ENCODE measurements around the gene DEPDC5.
"Not testable (repeated sequence)": the region's sequence is repeated elsewhere in the genome, so short reads cannot be mapped to it uniquely, and the experiment has no call there.

DEPDC5 gene

GRCh38 chr22:31753634-31754501 lies at the start of gene DEPDC5:
Gene DEPDC5 (plus strand): TSS chr22:31754019. CDS start chr22:31754922, 903 bp downstream.
- DNase-seq (ENCODE audit: low spot score in 2 of 2) (peak; percentile 93 to 95), ATAC-seq (replicated peaks; ENCODE audit: extremely low read depth, poor library complexity, severe bottlenecking) (peak; percentile 71)
- H3K4me3 Mint-ChIP-seq, result peak within 1 kb of the TSS; percentile 83
- no peaks in the 10 kb centered on the region for H3K27me3 Mint-ChIP-seq
- peaks cover 30% of the 10 kb centered on the region for H3K36me3 Mint-ChIP-seq (ENCODE audit: insufficient read depth)
- H3K27ac Mint-ChIP-seq (ENCODE audit: low read depth), result peak within 1 kb of the TSS; percentile 84
- no peaks in the 10 kb centered on the region for H3K9me3 Mint-ChIP-seq
- H3K4me1 Mint-ChIP-seq, result peaks cover 35% of the 10 kb centered on the region

GRCh38 chr22:31707519-31707918 lies 46.3 kb upstream of the DEPDC5 start:
- no peak overlapping the region for H3K4me3 Mint-ChIP-seq
- no peaks in the 10 kb centered on the region for H3K9me3 Mint-ChIP-seq
- peaks cover 39% of the 10 kb centered on the region for H3K36me3 Mint-ChIP-seq (ENCODE audit: insufficient read depth)
- no peak for ATAC-seq (replicated peaks; ENCODE audit: extremely low read depth, poor library complexity, severe bottlenecking)
- DNase-seq (ENCODE audit: low spot score in 2 of 2), result no peak
- peaks cover 8% of the 10 kb centered on the region for H3K4me1 Mint-ChIP-seq
- H3K27ac Mint-ChIP-seq (ENCODE audit: low read depth), result no peak overlapping the region
- H3K27me3 Mint-ChIP-seq, result no peaks in the 10 kb centered on the region

- H3K27me3 Mint-ChIP-seq; ATAC-seq (replicated peaks; ENCODE audit: extremely low read depth, poor library complexity, severe bottlenecking); H3K27ac Mint-ChIP-seq (ENCODE audit: low read depth); H3K4me3 Mint-ChIP-seq; DNase-seq (ENCODE audit: low spot score in 2 of 2); H3K4me1 Mint-ChIP-seq; H3K9me3 Mint-ChIP-seq: not testable (repeated sequence)
- peaks cover 31% of the 10 kb centered on the region for H3K36me3 Mint-ChIP-seq (ENCODE audit: insufficient read depth)
Observed at GRCh38 chr22:31711226-31711625, 42.6 kb upstream of the DEPDC5 start.

- H3K4me1 Mint-ChIP-seq, result peaks cover 8% of the 10 kb centered on the region
- no peak overlapping the region for H3K4me3 Mint-ChIP-seq
- no peak for ATAC-seq (replicated peaks; ENCODE audit: extremely low read depth, poor library complexity, severe bottlenecking)
- peaks cover 38% of the 10 kb centered on the region for H3K36me3 Mint-ChIP-seq (ENCODE audit: insufficient read depth)
- H3K9me3 Mint-ChIP-seq, result no peaks in the 10 kb centered on the region
- no peak for DNase-seq (ENCODE audit: low spot score in 2 of 2)
- H3K27me3 Mint-ChIP-seq, result no peaks in the 10 kb centered on the region
- no peak overlapping the region for H3K27ac Mint-ChIP-seq (ENCODE audit: low read depth)
Observed at GRCh38 chr22:31715147-31715778, 38.6 kb upstream of the DEPDC5 start.

GRCh38 chr22:31719850-31720471 lies 33.9 kb upstream of the DEPDC5 start:
- no peak for ATAC-seq (replicated peaks; ENCODE audit: extremely low read depth, poor library complexity, severe bottlenecking)
- no peak overlapping the region for H3K4me3 Mint-ChIP-seq
- H3K27me3 Mint-ChIP-seq, result no peaks in the 10 kb centered on the region
- DNase-seq (ENCODE audit: low spot score in 2 of 2), result no peak
- no peak overlapping the region for H3K27ac Mint-ChIP-seq (ENCODE audit: low read depth)
- H3K36me3 Mint-ChIP-seq (ENCODE audit: insufficient read depth), result peaks cover 47% of the 10 kb centered on the region
- no peaks in the 10 kb centered on the region for H3K9me3 Mint-ChIP-seq
- peaks cover 6% of the 10 kb centered on the region for H3K4me1 Mint-ChIP-seq

- Mint-ChIP-seq H3K4me3 (no peak overlapping the region), H3K27ac (ENCODE audit: low read depth) (no peak overlapping the region), H3K9me3 (no peaks in the 10 kb centered on the region), H3K4me1 (peaks cover 6% of the 10 kb centered on the region), H3K27me3 (no peaks in the 10 kb centered on the region), H3K36me3 (ENCODE audit: insufficient read depth) (peaks cover 35% of the 10 kb centered on the region)
- ATAC-seq (replicated peaks; ENCODE audit: extremely low read depth, poor library complexity, severe bottlenecking), result no peak
- DNase-seq (ENCODE audit: low spot score in 2 of 2), result no peak
Observed at GRCh38 chr22:31723723-31724122, 30.1 kb upstream of the DEPDC5 start.

- ATAC-seq (replicated peaks; ENCODE audit: extremely low read depth, poor library complexity, severe bottlenecking) (no peak), DNase-seq (ENCODE audit: low spot score in 2 of 2) (no peak)
- Mint-ChIP-seq H3K27me3 (no peaks in the 10 kb centered on the region), H3K9me3 (no peaks in the 10 kb centered on the region), H3K27ac (ENCODE audit: low read depth) (no peak overlapping the region), H3K4me3 (no peak overlapping the region), H3K36me3 (ENCODE audit: insufficient read depth) (peaks cover 18% of the 10 kb centered on the region), H3K4me1 (peaks cover under 1% of the 10 kb centered on the region)
Observed at GRCh38 chr22:31726692-31727091, 27.1 kb upstream of the DEPDC5 start.

GRCh38 chr22:31728857-31729256 lies 25.0 kb upstream of the DEPDC5 start:
- H3K27me3 Mint-ChIP-seq, result no peaks in the 10 kb centered on the region
- H3K27ac Mint-ChIP-seq (ENCODE audit: low read depth), result no peak overlapping the region
- DNase-seq (ENCODE audit: low spot score in 2 of 2) (no peak), ATAC-seq (replicated peaks; ENCODE audit: extremely low read depth, poor library complexity, severe bottlenecking) (no peak)
- H3K4me1 Mint-ChIP-seq, result peaks cover 12% of the 10 kb centered on the region
- H3K4me3 Mint-ChIP-seq, result no peak overlapping the region
- H3K9me3 Mint-ChIP-seq, result no peaks in the 10 kb centered on the region
- peaks cover 15% of the 10 kb centered on the region for H3K36me3 Mint-ChIP-seq (ENCODE audit: insufficient read depth)

GRCh38 chr22:31730344-31730711 lies 23.5 kb upstream of the DEPDC5 start:
- Mint-ChIP-seq H3K27ac (ENCODE audit: low read depth) (no peak overlapping the region), H3K27me3 (no peaks in the 10 kb centered on the region), H3K9me3 (no peaks in the 10 kb centered on the region), H3K36me3 (ENCODE audit: insufficient read depth) (peaks cover 10% of the 10 kb centered on the region), H3K4me3 (no peak overlapping the region), H3K4me1 (peaks cover 19% of the 10 kb centered on the region)
- DNase-seq (ENCODE audit: low spot score in 2 of 2), result no peak
- ATAC-seq (replicated peaks; ENCODE audit: extremely low read depth, poor library complexity, severe bottlenecking), result no peak

GRCh38 chr22:31732089-31732829 lies 21.6 kb upstream of the DEPDC5 start:
- ATAC-seq (replicated peaks; ENCODE audit: extremely low read depth, poor library complexity, severe bottlenecking), result no peak
- H3K36me3 Mint-ChIP-seq (ENCODE audit: insufficient read depth), result peaks cover 9% of the 10 kb centered on the region
- H3K27ac Mint-ChIP-seq (ENCODE audit: low read depth), result no peak overlapping the region
- H3K4me3 Mint-ChIP-seq, result no peak overlapping the region
- no peaks in the 10 kb centered on the region for H3K27me3 Mint-ChIP-seq
- no peaks in the 10 kb centered on the region for H3K9me3 Mint-ChIP-seq
- peaks cover 19% of the 10 kb centered on the region for H3K4me1 Mint-ChIP-seq
- no peak for DNase-seq (ENCODE audit: low spot score in 2 of 2)

GRCh38 chr22:31733580-31734079 lies 20.2 kb upstream of the DEPDC5 start:
- Mint-ChIP-seq H3K36me3 (ENCODE audit: insufficient read depth) (peaks cover 16% of the 10 kb centered on the region), H3K27ac (ENCODE audit: low read depth) (peak overlapping the region; percentile 42), H3K27me3 (no peaks in the 10 kb centered on the region), H3K4me3 (no peak overlapping the region), H3K4me1 (peaks cover 29% of the 10 kb centered on the region), H3K9me3 (no peaks in the 10 kb centered on the region)
- ATAC-seq (replicated peaks; ENCODE audit: extremely low read depth, poor library complexity, severe bottlenecking) (no peak), DNase-seq (ENCODE audit: low spot score in 2 of 2) (no peak)

GRCh38 chr22:31734512-31734911 lies 19.3 kb upstream of the DEPDC5 start:
- peaks cover 34% of the 10 kb centered on the region for H3K4me1 Mint-ChIP-seq
- no peaks in the 10 kb centered on the region for H3K27me3 Mint-ChIP-seq
- no peak overlapping the region for H3K4me3 Mint-ChIP-seq
- no peaks in the 10 kb centered on the region for H3K9me3 Mint-ChIP-seq
- peak overlapping the region; percentile 42 for H3K27ac Mint-ChIP-seq (ENCODE audit: low read depth)
- ATAC-seq (replicated peaks; ENCODE audit: extremely low read depth, poor library complexity, severe bottlenecking), result no peak
- no peak for DNase-seq (ENCODE audit: low spot score in 2 of 2)
- peaks cover 24% of the 10 kb centered on the region for H3K36me3 Mint-ChIP-seq (ENCODE audit: insufficient read depth)

All from central memory CD8-positive, alpha-beta T cell (primary cell).